ENCODE measurements around the gene PARD3B.

PARD3B gene

GRCh38 chr2:205556841-205557539 is 1011.7 kb downstream of the PARD3B start:
- DNase-seq (ENCODE audit: low read depth in 2 of 2), result no peak

GRCh38 chr2:205557873-205558272 is 1012.6 kb downstream of the PARD3B start:
- no peak for DNase-seq (ENCODE audit: low read depth in 2 of 2)

GRCh38 chr2:205561441-205561840 is 1016.2 kb downstream of the PARD3B start:
- DNase-seq (ENCODE audit: low read depth in 2 of 2), result no peak

- DNase-seq (ENCODE audit: low read depth in 2 of 2), result peak in 1 of 2 donors; percentile 22
These were observed 1018.4 kb downstream of the PARD3B start for GRCh38 chr2:205563646-205564045.

- no peak for DNase-seq (ENCODE audit: low read depth in 2 of 2)
These were observed 1019.3 kb downstream of the PARD3B start for GRCh38 chr2:205564346-205565141.

- DNase-seq (ENCODE audit: low read depth in 2 of 2), result no peak
These were observed 1019.9 kb downstream of the PARD3B start for GRCh38 chr2:205565142-205565522.

GRCh38 chr2:205566606-205567168 is 1021.4 kb downstream of the PARD3B start:
- no peak for DNase-seq (ENCODE audit: low read depth in 2 of 2)

- no peak for DNase-seq (ENCODE audit: low read depth in 2 of 2)
These were observed 1023.3 kb downstream of the PARD3B start for GRCh38 chr2:205568620-205569019.

GRCh38 chr2:205570648-205571047 is 1025.4 kb downstream of the PARD3B start:
- DNase-seq (ENCODE audit: low read depth in 2 of 2), result no peak

GRCh38 chr2:205571360-205571959 is 1026.2 kb downstream of the PARD3B start:
- DNase-seq (ENCODE audit: low read depth in 2 of 2), result no peak

- no peak for DNase-seq (ENCODE audit: low read depth in 2 of 2)
These were observed 1028.7 kb downstream of the PARD3B start for GRCh38 chr2:205574001-205574400.

GRCh38 chr2:205579335-205579734 is 1034.1 kb downstream of the PARD3B start:
- no peak for DNase-seq (ENCODE audit: low read depth in 2 of 2)

- no peak for DNase-seq (ENCODE audit: low read depth in 2 of 2)
These were observed 1035.1 kb downstream of the PARD3B start for GRCh38 chr2:205580212-205580987.

GRCh38 chr2:205582366-205582765 is 1037.1 kb downstream of the PARD3B start:
- no peak for DNase-seq (ENCODE audit: low read depth in 2 of 2)

GRCh38 chr2:205585449-205586383 is 1040.4 kb downstream of the PARD3B start:
- DNase-seq (ENCODE audit: low read depth in 2 of 2), result no peak

GRCh38 chr2:205586626-205587025 is 1041.4 kb downstream of the PARD3B start:
- DNase-seq (ENCODE audit: low read depth in 2 of 2), result no peak

GRCh38 chr2:205589479-205589878 is 1044.2 kb downstream of the PARD3B start:
- DNase-seq (ENCODE audit: low read depth in 2 of 2), result no peak

- DNase-seq (ENCODE audit: low read depth in 2 of 2), result no peak
These were observed 1045.5 kb downstream of the PARD3B start for GRCh38 chr2:205590759-205591158.

GRCh38 chr2:205593891-205594290 is 1048.6 kb downstream of the PARD3B start:
- no peak for DNase-seq (ENCODE audit: low read depth in 2 of 2)

GRCh38 chr2:205596581-205596980 is 1051.3 kb downstream of the PARD3B start:
- no peak for DNase-seq (ENCODE audit: low read depth in 2 of 2)
